HG03521 (cell line): ENCODE measurements around the gene RBL2.
"Not testable (repeated sequence)": the region's sequence is repeated elsewhere in the genome, so short reads cannot be mapped to it uniquely, and the experiment has no call there.

Source experiments
- ATAC-seq: cut with Tn5 transposase; IDR thresholded peaks from one replicate; pipeline ENCODE4 v1.9.1; 2021; ENCODE audit warnings: mild to moderate bottlenecking, moderate library complexity; ENCODE audit not compliant: unreplicated experiment

Gene RBL2

GRCh38 chr16:53503991-53504663, 69.9 kb downstream of the RBL2 start:
- ATAC-seq = no peak

DNA sequence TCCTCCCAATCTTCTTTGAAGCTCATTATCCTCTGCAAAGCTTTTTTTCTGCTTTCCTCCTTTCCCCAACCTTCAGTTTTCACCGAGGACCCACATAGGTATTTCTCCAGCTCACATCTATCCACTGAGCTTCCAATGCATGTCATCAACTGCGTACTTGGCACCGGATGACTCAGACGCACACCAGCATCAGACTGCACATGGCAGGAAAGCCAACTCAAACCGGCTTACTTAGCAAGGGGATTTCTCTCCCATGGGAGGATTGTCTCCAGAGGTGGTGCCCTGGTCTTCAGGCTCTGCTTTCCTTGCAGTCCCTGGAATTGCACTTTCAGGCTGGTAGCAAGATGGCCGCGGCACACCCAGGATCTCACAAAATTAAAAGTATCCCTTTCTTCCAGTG, 70.4 kb downstream of the RBL2 start:
- ATAC-seq = no peak

GRCh38 chr16:53506254-53506653, 72.0 kb downstream of the RBL2 start:
- ATAC-seq = no peak

GRCh38 chr16:53507464-53508179, 73.4 kb downstream of the RBL2 start:
- ATAC-seq = no peak

- no peak for ATAC-seq
Observed at GRCh38 chr16:53509906-53510703, 75.8 kb downstream of the RBL2 start.

GRCh38 chr16:53510704-53511070, 76.4 kb downstream of the RBL2 start:
- no peak for ATAC-seq

- ATAC-seq = no peak
Observed at GRCh38 chr16:53511084-53511402, 76.8 kb downstream of the RBL2 start.

GRCh38 chr16:53511403-53512280, 77.4 kb downstream of the RBL2 start:
- no peak for ATAC-seq

GRCh38 chr16:53512795-53513194, 78.5 kb downstream of the RBL2 start:
- ATAC-seq = not testable (repeated sequence)

GRCh38 chr16:53515259-53515658, 81.0 kb downstream of the RBL2 start:
- no peak for ATAC-seq

GRCh38 chr16:53515811-53516210, 81.5 kb downstream of the RBL2 start:
- no peak for ATAC-seq

GRCh38 chr16:53517851-53518250, 83.6 kb downstream of the RBL2 start:
- no peak for ATAC-seq

- peak; percentile 94 for ATAC-seq
Observed at GRCh38 chr16:53518550-53519416, 84.5 kb downstream of the RBL2 start.

DNA sequence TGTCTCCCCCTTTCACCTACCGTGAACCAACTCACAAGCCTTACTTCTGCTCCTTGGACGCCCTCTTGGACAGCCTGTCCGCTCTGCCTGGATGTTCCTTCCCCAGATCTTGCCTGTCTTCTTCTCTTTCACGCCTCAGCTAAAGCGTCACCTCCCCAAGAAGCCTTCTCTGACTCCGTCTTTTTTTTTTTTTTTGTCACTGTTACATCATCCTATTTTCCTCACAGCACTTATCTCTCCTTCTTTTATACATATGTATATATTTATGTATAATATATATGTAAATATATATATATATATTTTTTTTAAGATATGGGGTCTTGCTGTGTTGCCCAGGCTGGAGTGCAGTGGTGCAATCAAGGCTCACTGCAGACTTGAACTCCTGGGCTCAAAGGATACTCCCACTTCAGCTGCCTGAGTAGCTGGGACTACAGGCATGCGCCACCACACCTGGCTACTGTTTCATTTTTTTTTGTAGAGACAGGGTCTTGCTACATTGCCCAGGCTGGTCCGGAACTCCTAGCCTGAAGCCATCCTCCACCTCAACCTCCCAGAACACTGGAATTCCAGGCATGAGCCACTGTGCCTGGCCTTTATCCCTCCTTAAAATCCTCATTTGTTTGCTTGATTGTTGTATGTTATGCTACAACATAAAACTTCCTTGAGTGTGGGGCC, 85.3 kb downstream of the RBL2 start:
- ATAC-seq = no peak

GRCh38 chr16:53523126-53523804, 89.0 kb downstream of the RBL2 start:
- no peak for ATAC-seq

DNA sequence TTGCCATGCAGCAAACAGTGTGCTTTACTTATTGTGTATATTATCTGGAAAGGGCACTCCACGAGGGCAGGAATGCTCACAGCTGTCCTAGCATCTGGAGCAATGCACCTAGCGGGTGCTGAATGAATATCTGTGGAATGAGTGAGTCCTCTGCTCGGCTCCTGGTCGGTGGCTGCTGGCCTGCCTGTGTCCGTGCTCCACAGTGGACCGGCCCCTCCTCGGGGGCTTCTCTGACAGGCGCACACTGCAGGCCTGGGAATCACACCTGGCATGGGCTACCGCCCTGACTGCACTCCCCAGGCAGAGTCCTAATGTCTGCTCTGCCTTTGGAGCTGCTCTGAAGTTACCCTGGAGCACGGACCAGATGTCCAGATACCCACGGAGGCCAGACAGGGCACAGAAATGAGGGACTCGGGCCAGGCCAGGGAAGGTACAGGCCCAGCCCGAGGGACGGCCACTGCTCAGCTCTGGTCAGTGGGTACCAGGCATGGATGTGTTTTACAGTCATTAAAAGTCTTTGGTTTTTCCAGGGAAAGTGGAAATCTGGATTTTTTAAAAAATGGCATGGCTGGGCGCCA, 89.8 kb downstream of the RBL2 start:
- no peak for ATAC-seq

DNA sequence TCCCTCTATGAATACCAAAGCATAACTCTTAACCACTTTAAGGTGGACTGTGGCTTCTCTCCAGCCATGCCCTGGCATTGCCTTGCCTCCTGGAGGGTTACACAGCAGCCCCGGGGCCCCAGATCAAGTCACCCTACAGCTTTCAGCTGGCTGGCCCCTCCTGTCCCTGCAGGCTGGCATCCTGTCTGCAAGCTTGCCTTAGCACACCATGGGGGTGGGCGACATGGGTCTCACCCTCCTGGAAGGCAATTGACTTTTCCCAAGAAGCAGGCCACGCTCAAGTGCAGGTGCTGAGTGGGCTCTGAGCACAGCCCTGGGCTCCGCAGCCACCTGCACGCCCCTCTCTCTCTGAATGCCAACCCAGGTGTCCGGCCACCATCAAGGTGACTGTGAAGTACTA, 94.5 kb downstream of the RBL2 start:
- no peak for ATAC-seq

GRCh38 chr16:53529513-53529912, 95.2 kb downstream of the RBL2 start:
- ATAC-seq = no peak

DNA sequence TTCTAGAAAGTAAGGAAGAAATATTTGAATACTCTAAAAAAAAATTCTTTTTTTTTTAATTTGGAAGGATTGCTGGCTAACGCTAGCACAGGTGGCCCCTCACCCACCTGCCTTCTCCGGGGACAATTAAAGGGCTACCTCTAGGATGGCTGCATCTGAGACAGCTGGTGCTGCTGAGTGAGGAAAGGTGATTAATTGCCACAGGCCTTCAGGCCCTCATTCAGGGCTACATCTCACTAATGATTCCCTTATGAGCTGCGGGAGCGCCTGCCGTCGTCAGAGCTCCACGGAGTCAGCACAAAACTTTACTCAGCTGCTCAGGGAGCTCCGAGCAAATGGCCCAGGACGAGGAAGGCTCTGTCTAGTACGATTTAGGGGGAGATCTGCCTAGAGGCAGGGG, 95.8 kb downstream of the RBL2 start:
- ATAC-seq = no peak
